ENCODE measurements around the gene NTN5.
"Not testable (repeated sequence)": the region's sequence is repeated elsewhere in the genome, so short reads cannot be mapped to it uniquely, and the experiment has no call there.

Gene NTN5

GRCh38 chr19:48696353-48697010, 23.7 kb upstream of the NTN5 start:
- no peak for DNase-seq (ENCODE audit: low read depth in 2 of 2)

- DNase-seq (ENCODE audit: low read depth in 2 of 2) = no peak
Measured at GRCh38 chr19:48695743-48696352, 23.0 kb upstream of the NTN5 start, which contains the start of gene FUT2. Gene FUT2, plus strand, starts transcription at chr19:48695971. Its CDS starts 6,986 bp downstream, at chr19:48702957.

GRCh38 chr19:48693629-48694028, 20.8 kb upstream of the NTN5 start:
- not testable (repeated sequence) for DNase-seq (ENCODE audit: low read depth in 2 of 2)

- no peak for DNase-seq (ENCODE audit: low read depth in 2 of 2)
Measured at GRCh38 chr19:48689449-48689848, 16.6 kb upstream of the NTN5 start.

- DNase-seq (ENCODE audit: low read depth in 2 of 2) = no peak
Measured at GRCh38 chr19:48687776-48688175, 15.0 kb upstream of the NTN5 start.

- DNase-seq (ENCODE audit: low read depth in 2 of 2) = not testable (repeated sequence)
Measured at GRCh38 chr19:48686637-48687036, 13.8 kb upstream of the NTN5 start.

GRCh38 chr19:48686088-48686487, 13.3 kb upstream of the NTN5 start:
- DNase-seq (ENCODE audit: low read depth in 2 of 2) = no peak

- no peak for DNase-seq (ENCODE audit: low read depth in 2 of 2)
Measured at GRCh38 chr19:48685583-48685982, 12.8 kb upstream of the NTN5 start.

- DNase-seq (ENCODE audit: low read depth in 2 of 2) = peak in 1 of 2 donors; percentile 19
Measured at GRCh38 chr19:48683349-48683748, 10.5 kb upstream of the NTN5 start.

GRCh38 chr19:48681127-48681470, 8.3 kb upstream of the NTN5 start:
- DNase-seq (ENCODE audit: low read depth in 2 of 2) = no peak

- DNase-seq (ENCODE audit: low read depth in 2 of 2) = no peak
Measured at GRCh38 chr19:48680436-48681126, 7.8 kb upstream of the NTN5 start.

GRCh38 chr19:48680006-48680405, 7.2 kb upstream of the NTN5 start:
- not testable (repeated sequence) for DNase-seq (ENCODE audit: low read depth in 2 of 2)

- no peak for DNase-seq (ENCODE audit: low read depth in 2 of 2)
Measured at GRCh38 chr19:48678201-48678600, 5.4 kb upstream of the NTN5 start.

GRCh38 chr19:48676887-48677286, 4.1 kb upstream of the NTN5 start:
- no peak for DNase-seq (ENCODE audit: low read depth in 2 of 2)

- no peak for DNase-seq (ENCODE audit: low read depth in 2 of 2)
Measured at GRCh38 chr19:48676487-48676886, 3.7 kb upstream of the NTN5 start.

- DNase-seq (ENCODE audit: low read depth in 2 of 2) = peak; percentile 26 to 44
Measured at GRCh38 chr19:48674921-48675824, 2.4 kb upstream of the NTN5 start.

GRCh38 chr19:48674216-48674809, 1.5 kb upstream of the NTN5 start:
- no peak for DNase-seq (ENCODE audit: low read depth in 2 of 2)

GRCh38 chr19:48673436-48674100, 751 bp upstream of the NTN5 start:
- no peak for DNase-seq (ENCODE audit: low read depth in 2 of 2)

- DNase-seq (ENCODE audit: low read depth in 2 of 2) = no peak
Measured at GRCh38 chr19:48671446-48671995, 1.3 kb downstream of the NTN5 start.

GRCh38 chr19:48670699-48671445, 1.9 kb downstream of the NTN5 start:
- DNase-seq (ENCODE audit: low read depth in 2 of 2) = no peak

All from stimulated activated CD8-positive, alpha-beta memory T cell treated with anti-CD3 and anti-CD28 coated beads, Interleukin-15, amount 100 ng/mL, for 4 hours (primary cell).